GM12878 (cell line): Measurements from ENCODE around the gene TRIM17. TPM values are rescaled to one million over a fixed set of nuclear protein-coding genes. Genes with fewer than 3 reads are reported as not detected.

Source experiments
- BRCA1 ChIP-seq: IDR thresholded peaks from 2 replicates; pipeline ENCODE4 v1.6.1; 2011; ENCODE audit warnings: low read depth, low read length, improper control_type of control experiment
- CREB1 ChIP-seq: IDR thresholded peaks from 2 replicates; pipeline ENCODE4 v1.6.1; 2012; ENCODE audit warnings: low read depth, mild to moderate bottlenecking, inconsistent platforms
- CREM ChIP-seq: IDR thresholded peaks from 2 replicates; pipeline ENCODE4 v1.6.1; 2014; ENCODE audit warnings: antibody characterized with exemption, low read depth
- JUNB ChIP-seq: IDR thresholded peaks from 2 replicates; pipeline ENCODE4 v1.6.1; 2016; ENCODE audit warnings: antibody characterized with exemption, mild to moderate bottlenecking
- MTA3 ChIP-seq: IDR thresholded peaks from 2 replicates; pipeline ENCODE4 v1.6.1; 2012; ENCODE audit warnings: low read length, inconsistent platforms, borderline replicate concordance
- PML ChIP-seq: IDR thresholded peaks from 2 replicates; pipeline ENCODE4 v1.6.1; 2012; ENCODE audit warnings: low read length, inconsistent platforms
- RAD21 ChIP-seq: IDR thresholded peaks from 2 replicates; pipeline ENCODE4 v1.6.1; 2011; ENCODE audit warnings: mild to moderate bottlenecking, low read depth, low read length, moderate library complexity; ENCODE audit not compliant: insufficient read depth
- WRNIP1 ChIP-seq: IDR thresholded peaks from 2 replicates; pipeline ENCODE4 v1.6.1; 2011; ENCODE audit warnings: low read depth, low read length, improper control_type of control experiment, borderline replicate concordance
- ZNF384 ChIP-seq: IDR thresholded peaks from 2 replicates; pipeline ENCODE4 v1.6.1; 2012; ENCODE audit warnings: low read depth, mild to moderate bottlenecking, low read length, improper control_type of control experiment, borderline replicate concordance
- polyA plus RNA-seq, 11 experiments: library from polyadenylated mRNA; depleted of rRNA in 4 of 11; unstranded in 6 of 11; stranded (reverse) in 5 of 11; fragments of >200 nt; fragmentation: Nextera tagmentation in 4 of 11; fragmentation: Illumina TruSeq in 1 of 11; extraction: Ambion mirVana in 4 of 11; extraction: Trizol in 1 of 11; gene quantifications; 1 replicate in 1 of 11; 2 replicates in 10 of 11; pipeline versions ENCODE4 v1.2.1 to v1.2.3, GENCODE V29; 2011 to 2016; ENCODE audit warnings: inconsistent platforms in 2 of 11, missing spikeins in 2 of 11, low read depth in 1 of 11
- total RNA-seq, 4 experiments: library from RNA; depleted of rRNA in 3 of 4; stranded (reverse); fragments of >200 nt in 3 of 4; fragmentation: Illumina TruSeq in 1 of 4; extraction: Trizol in 1 of 4; gene quantifications; 2 replicates each; pipeline versions ENCODE4 v1.2.1 to v1.2.3, GENCODE V29; 2013 to 2021
- TF ChIP-seq, protein P1 (sequence below): fragments of 150-350 bp; IDR thresholded peaks from 2 replicates; pipeline ENCODE4 v1.6.1; 2014; ENCODE audit warnings: mild to moderate bottlenecking, low read depth, low read length
- TF ChIP-seq, protein P2 (sequence below), 3 experiments: IDR thresholded peaks in 2 of 3; conservative IDR thresholded peaks in 1 of 3; 2 replicates each; pipeline ENCODE4 v1.5.1; 2011; ENCODE audit warnings: low read depth in 3 of 3, low read length in 3 of 3, mild to moderate bottlenecking in 3 of 3, control low read depth in 2 of 3, moderate library complexity in 2 of 3, inconsistent platforms in 1 of 3, mixed read lengths in 1 of 3; ENCODE audit not compliant: control insufficient read depth in 2 of 3, insufficient read depth in 1 of 3; ENCODE audit errors: extremely low read depth in 1 of 3

The TRIM17 gene
- total and polyA plus RNA-seq, 10 of the 15 experiments (the other 5 are each of a cell fraction or from before 2014, with no cell fraction given) = 0.16 to 0.32 TPM; not detected in 8

DNA sequence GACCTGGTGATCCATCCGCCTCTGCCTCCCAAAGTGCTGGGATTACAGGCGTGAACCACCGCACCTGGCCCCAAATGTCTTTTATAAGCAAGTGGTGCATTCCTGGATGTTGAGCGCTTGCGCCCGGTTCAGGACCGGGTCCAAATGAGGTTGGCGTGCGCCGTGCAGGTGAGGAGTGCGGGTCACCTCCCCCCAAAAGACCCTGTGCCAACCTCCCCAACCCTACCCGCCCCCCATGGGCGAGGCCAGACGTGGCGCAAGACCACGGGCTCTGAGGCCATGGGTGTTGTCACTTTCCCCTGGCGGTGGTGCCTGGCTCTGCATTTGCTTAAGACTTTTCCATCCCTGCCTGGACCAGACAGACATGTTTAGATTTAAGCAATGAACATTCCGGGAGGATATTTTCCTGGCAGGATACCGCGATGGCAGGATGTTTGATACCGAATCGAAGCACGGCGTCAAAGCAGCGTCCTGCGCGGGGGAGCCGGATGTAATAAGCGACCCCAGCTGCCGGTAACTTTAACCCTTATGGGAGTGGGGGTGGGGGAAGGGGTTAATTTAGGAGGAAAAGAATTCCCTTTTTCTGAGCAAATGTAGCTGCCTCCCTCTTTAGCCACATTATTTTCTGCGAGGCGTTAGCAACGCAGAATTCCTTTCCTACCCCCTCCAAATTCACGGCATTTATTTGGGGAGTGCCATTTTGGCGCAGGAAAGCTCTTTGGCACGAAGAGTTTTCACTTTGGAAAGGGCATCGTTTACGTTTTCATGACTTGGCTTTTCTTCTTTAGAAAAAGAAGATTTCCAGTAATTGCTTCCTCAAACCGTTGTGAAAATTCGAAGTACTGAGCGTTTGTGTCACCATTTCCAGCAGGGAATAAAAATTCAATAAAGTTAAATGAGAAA lies 42.7 kb upstream of the TRIM17 start (continued):
- TF ChIP-seq, protein P1, sequence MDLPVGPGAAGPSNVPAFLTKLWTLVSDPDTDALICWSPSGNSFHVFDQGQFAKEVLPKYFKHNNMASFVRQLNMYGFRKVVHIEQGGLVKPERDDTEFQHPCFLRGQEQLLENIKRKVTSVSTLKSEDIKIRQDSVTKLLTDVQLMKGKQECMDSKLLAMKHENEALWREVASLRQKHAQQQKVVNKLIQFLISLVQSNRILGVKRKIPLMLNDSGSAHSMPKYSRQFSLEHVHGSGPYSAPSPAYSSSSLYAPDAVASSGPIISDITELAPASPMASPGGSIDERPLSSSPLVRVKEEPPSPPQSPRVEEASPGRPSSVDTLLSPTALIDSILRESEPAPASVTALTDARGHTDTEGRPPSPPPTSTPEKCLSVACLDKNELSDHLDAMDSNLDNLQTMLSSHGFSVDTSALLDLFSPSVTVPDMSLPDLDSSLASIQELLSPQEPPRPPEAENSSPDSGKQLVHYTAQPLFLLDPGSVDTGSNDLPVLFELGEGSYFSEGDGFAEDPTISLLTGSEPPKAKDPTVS = no peak
- TF ChIP-seq BRCA1 (no peak), JUNB (no peak), PML (0 out of 2 replicates have a peak, but pooled peaks have one; percentile 12), WRNIP1 (no peak), CREM (0 out of 2 replicates have a peak, but pooled peaks have one; percentile 33), MTA3 (no peak), ZNF384 (no peak), RAD21 (peak; percentile 31; the same call in 1 of the 2 replicates), CREB1 (peak; percentile 59)
- TF ChIP-seq, protein P2, sequence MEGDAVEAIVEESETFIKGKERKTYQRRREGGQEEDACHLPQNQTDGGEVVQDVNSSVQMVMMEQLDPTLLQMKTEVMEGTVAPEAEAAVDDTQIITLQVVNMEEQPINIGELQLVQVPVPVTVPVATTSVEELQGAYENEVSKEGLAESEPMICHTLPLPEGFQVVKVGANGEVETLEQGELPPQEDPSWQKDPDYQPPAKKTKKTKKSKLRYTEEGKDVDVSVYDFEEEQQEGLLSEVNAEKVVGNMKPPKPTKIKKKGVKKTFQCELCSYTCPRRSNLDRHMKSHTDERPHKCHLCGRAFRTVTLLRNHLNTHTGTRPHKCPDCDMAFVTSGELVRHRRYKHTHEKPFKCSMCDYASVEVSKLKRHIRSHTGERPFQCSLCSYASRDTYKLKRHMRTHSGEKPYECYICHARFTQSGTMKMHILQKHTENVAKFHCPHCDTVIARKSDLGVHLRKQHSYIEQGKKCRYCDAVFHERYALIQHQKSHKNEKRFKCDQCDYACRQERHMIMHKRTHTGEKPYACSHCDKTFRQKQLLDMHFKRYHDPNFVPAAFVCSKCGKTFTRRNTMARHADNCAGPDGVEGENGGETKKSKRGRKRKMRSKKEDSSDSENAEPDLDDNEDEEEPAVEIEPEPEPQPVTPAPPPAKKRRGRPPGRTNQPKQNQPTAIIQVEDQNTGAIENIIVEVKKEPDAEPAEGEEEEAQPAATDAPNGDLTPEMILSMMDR (IDR thresholded peaks at IDR 0.05 in 2 of 3, conservative IDR thresholded peaks at IDR 0.05 in 1 of 3; ENCODE audit: control insufficient read depth in 2 of 3, extremely low read depth in 1 of 3, insufficient read depth in 1 of 3, low read depth in 3 of 3, low read length in 3 of 3) = peak; percentile 55 to 81 (median 78)
